ENCODE results near the gene TNFAIP8L1.

The TNFAIP8L1 gene

DNA sequence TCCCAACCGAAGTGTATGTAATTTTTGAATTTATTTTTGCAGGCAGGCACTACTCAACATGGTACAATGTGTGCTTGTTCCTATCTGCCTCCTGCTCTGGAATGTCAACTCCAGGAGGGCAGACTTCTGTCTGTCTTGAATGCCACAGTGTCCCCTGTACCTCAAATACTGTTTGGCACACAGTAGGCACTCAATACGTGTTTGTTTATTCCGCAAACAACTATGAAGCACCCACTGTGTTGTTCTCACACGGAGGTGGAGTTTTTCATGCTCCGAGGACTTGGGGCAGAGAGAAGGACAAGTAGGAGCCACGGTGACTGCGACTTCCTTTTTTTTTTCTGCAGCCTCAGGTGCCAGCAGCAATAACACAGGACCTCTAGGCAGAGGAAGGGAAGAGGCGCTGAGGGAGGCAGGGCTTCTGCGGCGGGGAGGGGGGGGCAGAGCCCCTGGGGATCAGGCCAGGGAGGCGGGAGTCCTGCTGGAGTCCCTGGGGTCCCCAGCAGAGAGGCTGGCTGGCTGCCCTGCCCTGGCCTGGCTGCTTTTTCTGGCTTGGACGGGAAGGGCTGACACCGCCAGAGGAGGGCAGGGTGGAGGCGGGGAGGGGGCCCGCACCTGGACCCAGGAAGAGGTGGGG is 29.3 kb upstream of the TNFAIP8L1 start:
- DNase-seq (ENCODE audit: low read depth in 1 of 2, low spot score in 1 of 2) = no peak

DNA sequence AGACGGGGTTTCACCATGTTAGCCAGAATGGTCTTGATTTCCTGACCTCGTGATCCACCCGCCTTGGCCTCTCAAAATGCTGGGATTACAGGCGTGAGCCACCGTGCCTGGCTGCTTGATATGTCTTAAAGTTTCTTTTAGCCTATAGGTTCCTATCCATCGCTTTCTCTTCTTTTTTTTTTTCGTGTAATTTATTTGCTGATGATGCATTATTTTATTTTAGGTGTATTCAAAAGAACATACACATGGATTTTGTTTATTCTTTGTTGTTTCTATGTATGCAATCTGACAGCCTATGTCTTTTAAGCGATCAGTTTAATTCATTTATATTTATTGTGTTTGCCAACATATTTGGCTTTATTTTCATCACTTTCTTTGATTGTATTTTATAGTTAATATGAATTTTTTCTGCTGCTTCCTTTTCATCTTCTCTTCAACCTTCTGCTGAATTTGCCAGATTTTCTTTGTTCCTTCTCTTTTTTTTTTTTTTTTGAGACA is 26.0 kb upstream of the TNFAIP8L1 start:
- no peak for DNase-seq (ENCODE audit: low read depth in 1 of 2, low spot score in 1 of 2)

DNA sequence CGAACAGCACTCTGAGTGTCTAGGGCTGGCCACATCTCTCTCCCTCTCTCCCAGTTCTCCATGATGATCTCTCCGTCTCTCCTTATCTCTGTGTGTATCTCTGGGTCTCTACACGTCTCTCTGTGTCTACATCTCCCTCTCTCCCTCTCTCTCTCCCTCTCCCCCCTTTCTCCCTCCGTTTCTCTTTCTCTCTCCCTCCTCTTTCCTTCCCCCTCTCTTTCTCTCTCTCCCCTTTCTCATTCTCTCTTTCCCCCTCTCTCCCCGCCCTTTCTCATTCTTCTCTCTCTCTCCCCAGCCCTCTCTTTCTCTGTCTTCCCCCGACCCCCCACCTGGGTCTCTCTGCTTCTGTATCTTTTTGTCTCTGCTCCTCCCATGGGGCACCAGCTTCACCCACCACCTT is 21.3 kb upstream of the TNFAIP8L1 start:
- DNase-seq (ENCODE audit: low read depth in 1 of 2, low spot score in 1 of 2) = no peak

DNA sequence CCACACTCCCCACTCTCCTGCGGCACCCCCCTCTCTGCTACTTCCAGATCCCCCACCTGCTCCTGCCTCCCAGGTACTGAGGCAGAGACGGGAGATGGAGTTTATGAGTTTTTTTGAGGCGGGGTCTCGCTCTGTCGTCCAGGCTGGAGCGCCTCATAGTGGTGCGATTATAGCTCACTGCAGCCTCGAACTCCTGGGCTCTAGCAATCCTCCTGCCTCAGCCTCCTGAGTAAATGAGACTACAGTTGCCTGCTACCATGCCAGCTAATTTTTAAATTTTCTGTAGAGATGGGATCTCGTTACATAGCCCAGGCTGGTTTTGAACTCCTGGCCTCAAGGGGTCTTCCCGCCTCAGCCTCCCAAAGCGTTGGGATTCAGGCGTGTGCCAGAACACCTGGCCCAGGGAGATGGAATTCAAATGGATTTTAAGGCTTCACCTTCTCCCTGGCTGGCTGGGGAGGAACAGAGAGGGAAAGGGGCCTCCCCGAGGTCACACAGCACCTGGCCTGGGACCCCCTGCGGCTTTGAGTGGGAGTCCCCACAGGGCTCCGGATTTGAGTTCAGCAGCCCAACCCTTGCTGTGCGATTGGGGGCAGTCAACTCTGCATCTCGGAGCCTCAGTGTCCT is 19.5 kb upstream of the TNFAIP8L1 start:
- DNase-seq (ENCODE audit: low read depth in 1 of 2, low spot score in 1 of 2) = no peak

DNA sequence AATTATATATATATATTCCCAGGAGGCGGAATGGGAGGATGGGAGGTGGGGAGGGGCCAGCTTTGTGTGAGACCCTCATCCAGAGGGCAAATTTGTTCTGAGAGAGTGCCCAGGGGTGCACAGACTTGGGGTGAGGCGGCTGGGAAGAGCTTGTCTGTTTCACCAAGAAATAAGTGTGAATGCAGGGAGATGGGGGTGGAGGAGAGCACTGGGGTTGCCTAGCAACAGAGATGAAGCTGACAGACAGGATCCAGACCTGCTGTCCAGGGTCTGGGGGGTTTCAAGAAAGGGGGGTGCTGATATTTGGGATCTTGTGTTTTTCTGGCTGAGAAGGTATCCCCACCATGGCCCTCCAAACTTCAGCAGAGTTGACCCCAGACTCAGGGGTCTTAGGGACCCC is 18.6 kb upstream of the TNFAIP8L1 start:
- DNase-seq (ENCODE audit: low read depth in 1 of 2, low spot score in 1 of 2) = no peak

DNA sequence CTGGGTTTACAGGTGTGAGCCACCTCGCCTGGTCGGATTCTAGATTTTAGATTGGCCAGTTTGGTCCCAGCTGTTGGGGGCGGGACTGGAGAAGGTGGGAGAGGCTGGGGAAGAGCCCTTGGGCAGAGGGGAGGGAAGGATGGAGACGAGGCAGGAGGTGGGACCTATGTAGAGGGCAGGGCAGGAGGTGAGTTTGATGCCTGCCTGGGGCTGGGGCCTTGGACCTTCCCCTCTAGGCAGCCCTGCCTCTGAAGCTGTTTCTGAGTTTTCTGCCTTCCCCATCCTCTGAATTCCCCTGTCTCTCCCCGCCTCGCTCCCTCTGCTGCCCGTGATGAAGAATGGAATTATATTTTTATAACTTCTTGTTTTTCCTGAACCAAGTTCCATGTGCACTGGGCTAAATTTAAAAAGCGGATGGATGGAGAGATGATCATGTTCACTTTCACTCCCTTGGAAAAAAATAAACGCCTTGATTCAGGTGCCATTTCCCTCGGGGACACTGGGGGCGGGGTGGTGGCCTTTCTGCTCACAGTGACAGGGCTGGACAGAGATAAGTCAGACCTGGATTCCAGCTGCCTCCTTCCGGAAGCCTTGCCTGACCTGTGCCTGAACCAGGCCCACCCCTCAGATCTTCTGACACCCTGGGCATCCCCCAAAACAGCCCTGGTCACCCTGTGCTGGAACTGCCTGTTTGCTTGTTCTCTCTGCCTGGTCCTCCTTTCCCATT is 16.5 kb upstream of the TNFAIP8L1 start:
- no peak for DNase-seq (ENCODE audit: low read depth in 1 of 2, low spot score in 1 of 2)

DNA sequence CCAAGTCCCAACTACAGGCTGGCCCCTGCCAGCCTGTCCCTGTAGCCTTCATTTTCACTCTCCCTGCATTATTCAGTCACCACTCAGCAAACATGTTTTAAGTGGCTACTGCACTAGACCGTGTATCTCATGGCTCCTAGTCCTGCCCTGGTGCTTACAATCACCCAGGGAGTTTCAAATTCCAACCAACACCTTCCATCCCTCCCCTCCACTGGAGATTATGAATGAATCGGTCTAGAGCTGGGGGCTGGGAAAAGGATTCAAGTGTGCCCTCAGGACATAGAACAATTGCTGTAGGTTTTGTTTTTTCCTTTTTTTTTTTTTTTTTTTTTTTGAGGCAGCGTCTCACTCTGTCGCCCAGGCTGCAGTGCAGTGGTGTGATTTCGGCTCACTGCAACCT is 15.0 kb upstream of the TNFAIP8L1 start:
- no peak for DNase-seq (ENCODE audit: low read depth in 1 of 2, low spot score in 1 of 2)

DNA sequence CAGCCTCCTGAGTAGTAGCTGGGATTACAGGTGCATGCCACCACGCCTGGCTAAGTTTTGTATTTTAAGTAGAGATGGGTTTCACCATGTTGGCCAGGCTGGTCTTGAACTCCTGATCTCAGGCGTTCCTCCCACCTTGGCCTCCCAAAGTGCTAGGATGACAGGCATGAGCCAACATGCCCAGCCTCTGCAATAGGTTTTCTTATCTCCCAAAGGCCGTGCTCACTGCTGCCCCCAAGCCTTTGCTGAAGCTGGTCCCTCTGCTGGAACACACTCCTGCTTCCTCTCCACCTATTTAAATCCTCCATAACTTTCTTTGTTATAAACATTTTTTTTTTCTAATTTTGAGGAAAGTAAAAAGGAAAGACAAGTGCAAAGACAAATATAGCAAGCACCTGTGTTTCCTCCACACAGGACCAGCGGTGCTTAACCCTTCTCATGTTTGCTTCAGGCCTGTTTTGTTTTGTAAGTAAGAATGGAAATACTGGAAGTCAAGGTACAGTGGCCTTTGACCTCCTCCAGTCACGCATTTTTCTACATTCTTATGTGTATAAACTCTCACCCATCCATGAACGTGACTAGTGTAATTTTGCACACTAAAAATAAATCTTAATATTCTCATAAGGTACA is 14.5 kb upstream of the TNFAIP8L1 start:
- no peak for DNase-seq (ENCODE audit: low read depth in 1 of 2, low spot score in 1 of 2)

DNA sequence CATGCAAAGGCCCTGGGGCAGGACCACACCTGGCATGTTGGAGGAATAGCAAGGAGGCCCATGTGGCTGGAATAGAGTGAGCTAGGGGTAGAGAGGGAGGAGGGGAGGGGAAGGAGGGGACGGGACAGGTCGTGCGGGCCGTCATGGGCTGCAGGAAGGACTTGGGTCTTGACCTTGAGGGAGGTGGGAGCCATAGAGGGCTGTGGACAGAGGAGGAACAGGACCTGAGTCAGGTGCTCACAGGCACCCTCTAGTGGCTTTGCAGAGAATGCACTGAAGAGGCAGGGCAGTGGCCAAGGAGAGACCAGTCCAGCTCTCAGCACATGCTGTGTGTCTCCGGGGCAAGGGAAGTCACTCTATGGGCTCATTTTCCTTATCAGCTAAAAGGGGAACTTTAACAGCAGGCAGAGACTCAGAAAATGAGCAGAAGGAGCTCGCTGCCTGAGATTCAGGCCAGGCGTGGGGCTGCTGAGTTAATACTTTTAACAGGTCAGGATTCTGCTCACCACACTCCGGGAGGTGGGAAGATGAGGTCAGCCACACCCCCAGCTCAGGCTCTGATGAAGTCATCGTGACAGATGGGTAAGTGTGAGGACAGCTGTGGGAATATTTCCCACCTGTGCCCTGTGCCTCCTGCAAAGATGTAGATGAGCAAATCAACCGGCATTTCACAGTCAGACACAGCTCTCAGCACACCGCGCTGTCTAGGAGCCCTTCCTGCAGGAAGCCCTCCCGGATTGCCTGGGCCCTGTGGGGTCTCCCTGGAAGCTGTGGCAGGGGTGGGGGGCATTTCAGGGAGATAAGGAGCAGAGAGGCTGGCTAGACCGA is 6.0 kb upstream of the TNFAIP8L1 start:
- peak in 1 of 2 donors; percentile 21 for DNase-seq (ENCODE audit: low read depth in 1 of 2, low spot score in 1 of 2)

DNA sequence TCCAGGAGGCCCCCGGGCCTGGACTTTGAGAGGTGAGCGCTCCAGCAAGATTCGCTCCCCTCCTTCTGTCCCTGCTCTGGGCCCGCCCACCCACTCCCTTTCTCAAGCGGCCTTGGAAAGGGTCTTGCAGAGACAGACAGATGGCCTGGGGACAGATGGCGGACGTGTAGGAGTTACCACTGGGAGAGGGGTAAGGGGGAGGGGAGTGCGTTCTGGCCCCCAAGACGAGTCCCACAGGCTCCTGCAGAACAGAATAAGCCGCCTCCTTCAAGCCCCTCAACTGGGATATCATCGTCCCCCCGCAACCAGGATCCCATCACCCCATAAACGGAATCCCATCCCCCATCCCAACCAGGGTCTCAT is 3.6 kb upstream of the TNFAIP8L1 start:
- DNase-seq (ENCODE audit: low read depth in 1 of 2, low spot score in 1 of 2) = no peak

DNA sequence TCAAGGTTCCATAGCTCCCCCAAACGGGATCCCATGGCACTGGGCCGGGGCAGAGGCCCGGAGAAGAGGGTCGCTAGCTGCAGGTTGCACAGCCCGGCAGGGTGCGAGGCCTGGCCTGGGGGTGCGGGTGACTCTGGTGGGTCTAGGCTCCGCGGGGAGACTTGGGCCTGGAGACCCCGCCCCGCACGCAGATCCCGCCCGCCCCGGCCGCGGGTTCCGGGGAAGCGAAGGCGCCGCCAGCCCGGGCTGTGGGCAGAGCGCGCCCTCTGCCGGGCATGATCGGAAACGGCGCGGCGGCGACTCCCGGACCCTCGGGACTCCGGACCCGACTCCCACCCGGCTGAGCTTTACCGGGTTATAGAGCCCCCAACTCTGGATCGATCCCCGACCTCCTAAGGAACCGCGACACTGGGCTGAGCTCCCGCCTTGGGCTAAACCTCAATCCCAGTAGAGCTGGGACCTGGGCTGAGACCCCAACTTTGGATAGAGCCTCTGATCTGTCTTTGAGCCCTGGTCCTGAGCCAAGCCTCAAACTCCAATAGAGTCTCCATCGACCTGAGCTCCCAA is 3.1 kb upstream of the TNFAIP8L1 start:
- DNase-seq (ENCODE audit: low read depth in 1 of 2, low spot score in 1 of 2) = peak; percentile 57 to 65

DNA sequence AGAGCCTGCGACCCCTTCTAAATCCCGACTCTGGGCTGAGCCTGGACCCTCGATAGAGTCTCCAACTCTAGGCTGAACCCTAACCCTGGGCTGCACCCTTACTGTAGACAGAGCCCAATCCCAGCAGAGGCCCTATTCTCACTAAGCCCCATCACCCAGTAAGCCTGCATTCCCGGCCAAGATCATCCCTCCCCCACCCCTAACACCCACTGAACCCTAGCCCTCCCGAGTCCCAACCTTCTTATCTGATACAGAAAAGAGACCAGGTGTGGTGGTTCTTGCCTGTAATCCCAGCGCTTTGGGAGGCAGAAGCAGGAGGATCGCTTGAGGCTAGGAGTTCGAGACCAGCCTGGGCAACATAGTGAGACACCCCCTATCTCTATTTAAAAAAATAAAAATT is 2.6 kb upstream of the TNFAIP8L1 start:
- DNase-seq (ENCODE audit: low read depth in 1 of 2, low spot score in 1 of 2) = no peak

DNA sequence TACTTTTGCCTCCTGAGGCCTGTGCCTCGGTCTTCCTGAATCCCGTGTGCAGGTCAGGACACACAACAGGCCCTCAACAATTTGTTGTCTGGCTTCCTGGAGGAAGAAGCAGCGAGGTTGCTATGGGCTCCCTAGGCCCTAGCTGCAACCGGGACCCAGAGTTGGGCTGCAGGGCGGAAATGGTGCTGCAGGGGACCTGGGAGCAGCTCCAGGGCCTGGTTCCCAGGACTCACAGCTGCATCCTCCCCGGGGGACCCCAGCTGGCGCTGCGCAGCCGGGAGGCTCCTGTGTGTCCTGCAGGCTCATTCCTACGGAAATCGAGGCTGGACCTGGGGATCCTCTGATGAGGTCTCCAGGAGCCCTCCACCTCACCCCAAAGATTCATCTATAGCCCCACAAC is 999 bp upstream of the TNFAIP8L1 start:
- no peak for DNase-seq (ENCODE audit: low read depth in 1 of 2, low spot score in 1 of 2)

DNA sequence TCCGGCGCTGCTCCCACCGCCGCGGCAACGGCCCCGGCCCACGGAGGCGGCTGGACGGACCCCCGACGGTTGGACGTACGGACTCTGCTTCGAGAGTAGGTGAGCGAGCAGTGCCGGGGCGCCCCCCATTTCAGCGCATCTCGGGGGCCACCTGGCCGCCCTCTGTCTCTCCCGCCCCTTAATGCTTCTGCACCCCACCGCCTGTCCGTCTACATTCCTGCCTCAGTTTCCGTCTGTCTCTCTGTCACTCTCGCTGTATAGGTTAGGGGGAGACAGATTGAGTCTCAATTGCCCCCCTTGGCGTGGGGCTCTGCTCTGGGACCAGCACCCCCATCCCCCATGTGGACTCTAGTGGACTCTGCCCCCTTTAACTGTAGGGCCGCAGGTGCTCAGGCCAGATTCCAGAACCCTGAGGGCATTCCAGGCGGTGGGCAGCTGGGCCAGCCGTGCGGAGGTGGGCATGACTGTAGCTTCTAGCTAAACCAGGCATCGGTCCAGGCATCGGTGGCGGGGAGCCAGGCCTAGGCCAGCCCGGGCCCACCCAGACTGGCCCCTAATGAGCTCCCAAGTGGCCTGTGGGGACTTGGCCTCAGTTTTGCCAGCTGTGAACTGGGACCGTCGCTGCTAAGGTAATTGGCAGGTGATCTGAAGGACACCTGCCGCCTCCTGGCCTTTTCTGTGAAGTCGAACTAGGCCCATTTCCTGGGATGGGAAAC is 373 bp downstream of the TNFAIP8L1 start:
- no peak for DNase-seq (ENCODE audit: low read depth in 1 of 2, low spot score in 1 of 2)

DNA sequence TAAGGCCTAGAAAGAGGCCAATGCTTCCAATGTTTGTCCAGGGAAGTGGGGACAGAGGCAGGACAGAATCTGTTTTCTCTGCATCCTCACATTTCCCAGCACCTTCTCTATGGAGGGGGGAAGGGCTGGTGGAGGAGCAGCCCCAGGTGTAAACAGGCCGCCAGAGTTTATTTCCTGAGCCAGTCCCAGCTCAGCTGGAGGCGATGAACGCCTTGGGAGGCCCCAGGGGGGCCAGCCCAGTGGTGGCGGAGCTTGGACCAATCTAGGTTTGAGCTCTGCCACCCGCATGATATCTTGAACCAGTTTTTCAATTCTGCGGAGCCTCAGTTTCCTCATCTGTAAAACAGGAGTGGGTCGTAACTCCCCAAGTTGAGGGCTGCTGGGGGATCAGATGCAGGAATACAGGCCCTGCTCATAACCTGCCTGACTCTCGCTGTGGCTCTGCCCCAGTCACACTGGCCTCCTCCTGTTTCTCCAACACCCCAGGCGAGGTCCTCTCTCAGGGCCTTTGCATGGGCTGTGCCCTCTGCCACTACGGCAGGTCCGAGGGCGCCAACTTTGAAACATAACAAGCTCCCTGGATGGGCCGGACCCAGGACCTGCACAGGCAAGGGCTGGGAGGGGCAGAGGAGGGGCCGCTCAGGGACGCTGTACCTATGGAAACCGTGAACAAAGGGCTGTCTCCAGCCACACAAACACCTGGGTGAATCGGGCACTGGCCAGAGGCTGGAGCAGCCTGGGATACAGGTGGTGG is 1.1 kb downstream of the TNFAIP8L1 start:
- no peak for DNase-seq (ENCODE audit: low read depth in 1 of 2, low spot score in 1 of 2)

DNA sequence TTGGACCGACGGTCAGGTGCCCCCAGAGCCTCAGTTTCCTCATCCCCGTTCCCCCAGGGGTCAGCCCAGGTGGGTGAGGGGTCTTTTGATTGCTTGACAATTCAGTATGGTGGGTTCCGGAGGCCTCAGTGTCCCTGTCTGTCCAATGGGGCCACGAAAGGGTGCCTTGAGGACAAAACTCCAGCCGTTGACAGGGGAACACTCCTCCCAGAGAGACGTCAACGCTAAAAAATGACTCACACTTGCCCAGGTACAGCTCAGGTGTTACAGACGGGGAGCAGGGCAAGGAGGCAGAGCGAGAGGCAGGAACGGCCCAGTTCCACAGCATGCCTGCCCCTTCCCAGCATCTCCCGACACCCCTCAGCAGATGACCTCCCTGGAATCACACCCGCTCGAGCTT is 1.8 kb downstream of the TNFAIP8L1 start:
- no peak for DNase-seq (ENCODE audit: low read depth in 1 of 2, low spot score in 1 of 2)

DNA sequence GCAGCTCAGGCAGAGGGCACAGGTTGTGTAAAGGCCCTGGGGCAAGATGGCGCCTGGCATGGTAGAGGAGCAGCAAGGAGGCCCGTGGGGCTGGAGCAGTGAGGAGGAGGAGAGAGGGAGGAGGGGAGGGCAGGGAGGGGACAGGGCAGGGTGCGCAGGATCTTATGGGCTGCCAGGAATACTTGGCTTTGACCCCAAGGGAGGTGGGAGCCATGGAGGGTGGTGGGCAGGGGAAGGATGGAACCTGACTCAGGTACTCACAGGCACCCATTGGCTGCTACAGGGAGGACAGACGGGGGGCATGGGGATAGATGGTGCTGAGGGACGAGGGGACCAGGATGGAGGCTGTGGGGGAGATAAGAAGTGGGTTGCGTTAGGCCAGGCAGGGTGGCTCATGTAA is 3.3 kb downstream of the TNFAIP8L1 start:
- no peak for DNase-seq (ENCODE audit: low read depth in 1 of 2, low spot score in 1 of 2)

DNA sequence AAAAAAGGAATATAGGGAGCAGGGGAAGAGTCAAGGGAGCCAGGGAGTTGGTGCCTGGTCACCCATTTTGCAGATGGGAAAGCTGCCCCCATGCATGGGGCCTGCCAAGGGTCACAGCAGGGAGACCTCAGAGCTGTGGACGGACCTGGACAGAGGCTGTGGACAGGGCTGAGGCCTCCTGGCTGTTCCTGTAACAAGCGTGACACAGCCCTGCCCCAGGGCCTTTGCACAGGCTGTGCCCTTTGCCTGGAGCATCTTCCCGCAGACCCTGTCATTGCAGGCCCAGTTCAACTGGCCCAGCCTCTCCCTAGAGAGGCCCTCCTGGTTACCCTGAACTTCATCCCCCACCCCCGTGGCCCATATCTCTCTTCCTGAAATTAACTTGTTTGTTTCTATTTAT is 6.4 kb downstream of the TNFAIP8L1 start:
- DNase-seq (ENCODE audit: low read depth in 1 of 2, low spot score in 1 of 2) = no peak

Data from activated CD4-positive, alpha-beta T cell treated with anti-CD3 and anti-CD28 coated beads, Interleukin-2, amount 50 U/mL, for 24 hours (primary cell).